Natural killer cell (primary cell): ENCODE results near the gene LYRM4. TPM values are rescaled to one million over a fixed set of nuclear protein-coding genes. Genes with fewer than 3 reads are reported as not detected.

Experiments
- ATAC-seq, 3 donors: fragments of 150-1000 bp in 2 of 3; fragments of 200-7000 bp in 1 of 3; cut with Tn5 transposase; 1 replicate in 1 of 3; 2 replicates in 2 of 3; pipeline ENCODE4 v1.10.0; 2021; ENCODE audit warnings: mild to moderate bottlenecking in 2 of 3, moderate library complexity in 2 of 3
- DNase-seq, 2 donors: peaks; one replicate each; pipeline versions ENCODE4 v3.0.0 to v3.0.0-alpha.2; 2013 to 2021; ENCODE audit warnings: mixed read lengths in 1 of 2
- H3K27ac ChIP-seq: one replicate; pipeline ENCODE4 v1.5.1; 2013; ENCODE audit warnings: mild to moderate bottlenecking, low read length
- H3K27me3 ChIP-seq: one replicate; pipeline ENCODE4 v1.6.1; 2013; ENCODE audit warnings: low read length; ENCODE audit not compliant: control insufficient read depth, insufficient read depth
- H3K36me3 ChIP-seq: one replicate; pipeline ENCODE4 v1.6.1; 2013; ENCODE audit warnings: low read length; ENCODE audit not compliant: control insufficient read depth, insufficient read depth
- H3K4me1 ChIP-seq: one replicate; pipeline ENCODE4 v1.6.1; 2013; ENCODE audit warnings: low read length; ENCODE audit not compliant: control insufficient read depth, insufficient read depth
- H3K4me3 ChIP-seq: one replicate; pipeline ENCODE4 v1.5.1; 2013; ENCODE audit warnings: low read length
- H3K9me3 ChIP-seq: one replicate; pipeline ENCODE4 v1.6.1; 2013; ENCODE audit warnings: low read length; ENCODE audit not compliant: control insufficient read depth, insufficient read depth
- H3K27ac Mint-ChIP-seq, 2 donors: one replicate each; pipeline ENCODE4 v1.8.0; 2022; ENCODE audit warnings: mild to moderate bottlenecking in 2 of 2, mixed read lengths in 2 of 2, moderate library complexity in 1 of 2
- H3K27me3 Mint-ChIP-seq, 2 donors: one replicate each; pipeline ENCODE4 v1.8.0; 2022; ENCODE audit warnings: low read depth in 2 of 2, mixed read lengths in 2 of 2
- H3K36me3 Mint-ChIP-seq: one replicate; pipeline ENCODE4 v1.8.0; 2022; ENCODE audit warnings: mixed read lengths
- H3K4me1 Mint-ChIP-seq, 2 donors: one replicate each; pipeline ENCODE4 v1.8.0; 2022; ENCODE audit warnings: mixed read lengths in 2 of 2
- H3K4me3 Mint-ChIP-seq: one replicate; pipeline ENCODE4 v1.8.0; 2022; ENCODE audit warnings: mild to moderate bottlenecking, moderate library complexity, mixed read lengths
- H3K9me3 Mint-ChIP-seq, 2 donors: one replicate each; pipeline ENCODE4 v1.8.0; 2022; ENCODE audit warnings: mixed read lengths in 2 of 2
- WGBS: methylation state at CpG from one replicate; pipeline ENCODE4 v1.1.7; 2013; ENCODE audit warnings: missing lambda C conversion rate; ENCODE audit not compliant: insufficient coverage; 5-methylcytosine and 5-hydroxymethylcytosine counted together
- intact Hi-C: fragments of 100-400 bp; cut with micrococcal nuclease; formaldehyde crosslinking; loops from one replicate; pipeline ENCODE4 v1.14.2; 2022
- total RNA-seq, 4 donors: library from RNA; stranded (reverse); fragments of 120-200 nt in 1 of 4; gene quantifications; one replicate each; pipeline versions ENCODE4 v1.2.3 to v1.2.4, GENCODE V29; 2013 to 2022
- TF ChIP-seq, protein P1 (sequence below): fragments of 200-600 bp; IDR thresholded peaks from one replicate; pipeline ENCODE4 v1.8.0; 2022; ENCODE audit warnings: antibody characterized with exemption

Gene LYRM4
- total RNA-seq, 3 donors from 2014 or later (not counting 1 experiment from before 2014, with no cell fraction given) = 9.1 to 11.4 (median 11.1) TPM

DNA sequence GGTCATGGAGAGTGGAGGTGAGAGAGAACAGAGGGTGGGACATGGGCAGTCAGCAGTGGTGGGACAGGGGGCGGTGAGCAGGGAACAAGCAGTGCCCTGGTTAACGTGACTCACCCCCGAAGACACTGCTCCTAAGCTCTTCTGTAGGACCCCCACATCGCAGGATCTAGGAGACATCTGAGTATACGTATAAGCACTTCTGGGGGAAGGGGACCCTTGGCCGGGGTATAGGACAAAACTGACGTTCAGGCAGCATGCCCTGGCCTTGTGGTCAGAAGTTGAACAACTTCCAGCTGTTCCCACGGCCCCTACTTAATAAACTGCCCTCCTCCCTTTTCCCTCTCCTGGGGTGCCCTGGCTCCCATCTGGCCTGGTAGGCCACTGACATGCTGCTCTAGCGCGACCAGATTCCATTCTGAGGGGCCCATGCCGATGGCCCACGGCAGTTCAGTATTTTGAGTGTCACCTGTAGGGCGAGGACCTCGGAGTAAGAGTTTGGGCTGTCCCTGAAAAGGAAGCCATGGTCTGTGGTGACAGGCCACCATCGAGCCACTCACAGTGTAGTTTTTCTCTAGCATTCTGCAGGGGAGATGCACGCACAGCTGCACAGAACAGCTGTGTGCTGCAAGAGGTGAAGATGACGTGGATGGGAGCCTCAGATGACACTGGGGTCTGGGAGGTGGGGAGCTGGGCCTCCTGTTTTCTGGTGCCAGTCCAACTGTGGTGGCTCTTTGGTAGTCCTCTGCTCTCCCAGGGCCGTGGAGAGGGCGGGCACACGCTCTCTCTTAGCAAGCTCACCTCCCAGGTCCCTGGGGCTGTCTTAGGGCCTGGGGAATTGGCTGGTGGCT is 137.2 kb downstream of the LYRM4 start:
- Histone ChIP-seq H3K36me3 (no peaks in the 10 kb centered on the region), H3K4me3 (no peak overlapping the region), H3K9me3 (no peaks in the 10 kb centered on the region), H3K27ac (no peak overlapping the region), H3K27me3 (no peaks in the 10 kb centered on the region), H3K4me1 (no peaks in the 10 kb centered on the region)
- Mint-ChIP-seq H3K4me3 (no peak overlapping the region), H3K27me3 (no peaks in the 10 kb centered on the region), H3K4me1 (no peaks in the 10 kb centered on the region), H3K36me3 (no peaks in the 10 kb centered on the region), H3K9me3 (no peaks in the 10 kb centered on the region), H3K27ac (no peak overlapping the region)
- intact Hi-C loops = no loop called here
- TF ChIP-seq, protein P1, sequence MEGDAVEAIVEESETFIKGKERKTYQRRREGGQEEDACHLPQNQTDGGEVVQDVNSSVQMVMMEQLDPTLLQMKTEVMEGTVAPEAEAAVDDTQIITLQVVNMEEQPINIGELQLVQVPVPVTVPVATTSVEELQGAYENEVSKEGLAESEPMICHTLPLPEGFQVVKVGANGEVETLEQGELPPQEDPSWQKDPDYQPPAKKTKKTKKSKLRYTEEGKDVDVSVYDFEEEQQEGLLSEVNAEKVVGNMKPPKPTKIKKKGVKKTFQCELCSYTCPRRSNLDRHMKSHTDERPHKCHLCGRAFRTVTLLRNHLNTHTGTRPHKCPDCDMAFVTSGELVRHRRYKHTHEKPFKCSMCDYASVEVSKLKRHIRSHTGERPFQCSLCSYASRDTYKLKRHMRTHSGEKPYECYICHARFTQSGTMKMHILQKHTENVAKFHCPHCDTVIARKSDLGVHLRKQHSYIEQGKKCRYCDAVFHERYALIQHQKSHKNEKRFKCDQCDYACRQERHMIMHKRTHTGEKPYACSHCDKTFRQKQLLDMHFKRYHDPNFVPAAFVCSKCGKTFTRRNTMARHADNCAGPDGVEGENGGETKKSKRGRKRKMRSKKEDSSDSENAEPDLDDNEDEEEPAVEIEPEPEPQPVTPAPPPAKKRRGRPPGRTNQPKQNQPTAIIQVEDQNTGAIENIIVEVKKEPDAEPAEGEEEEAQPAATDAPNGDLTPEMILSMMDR = no peak
- 87% methylated on average over 20 of the region's 20 CpGs for WGBS
- no peak for DNase-seq
- no peak for ATAC-seq

DNA sequence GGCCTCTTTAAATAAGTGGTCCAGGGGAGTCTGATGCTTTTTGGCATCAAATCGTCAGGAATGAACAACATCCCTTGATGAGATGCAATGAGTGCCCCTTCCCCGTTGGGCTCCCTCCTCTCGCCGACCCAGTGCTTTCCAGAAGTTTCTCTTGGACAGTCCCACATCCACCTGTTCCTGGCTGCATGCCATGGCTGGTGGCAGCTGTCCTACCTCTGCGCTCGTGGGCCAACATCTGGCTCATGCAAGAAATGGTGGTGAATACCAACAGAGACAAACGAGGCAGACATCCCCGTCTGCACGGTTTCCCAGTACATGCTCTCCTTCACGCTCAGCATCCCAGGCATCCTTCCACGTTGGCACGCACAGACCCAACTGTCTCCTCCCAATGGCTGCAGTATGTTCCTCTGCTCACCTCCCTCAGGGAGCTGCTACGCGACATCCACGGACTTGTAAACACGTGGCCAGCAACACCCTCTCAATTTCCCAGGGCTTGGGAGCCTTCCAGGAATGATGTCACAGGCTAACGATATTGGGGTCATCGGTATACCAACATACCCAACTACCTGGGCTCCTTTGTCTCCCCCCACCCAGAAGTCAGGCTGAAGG is 138.1 kb downstream of the LYRM4 start:
- no peak for DNase-seq
- H3K4me3 ChIP-seq = no peak overlapping the region
- no peak overlapping the region for H3K27ac ChIP-seq
- Mint-ChIP-seq H3K27ac (no peak overlapping the region), H3K9me3 (no peaks in the 10 kb centered on the region), H3K4me3 (no peak overlapping the region), H3K4me1 (no peaks in the 10 kb centered on the region), H3K36me3 (no peaks in the 10 kb centered on the region), H3K27me3 (no peaks in the 10 kb centered on the region)
- H3K4me1 ChIP-seq = no peaks in the 10 kb centered on the region
- TF ChIP-seq, protein P1 = no peak
- ATAC-seq = no peak
- 96% methylated on average over 18 of the region's 18 CpGs for WGBS
- intact Hi-C loops = no loop called here
- no peaks in the 10 kb centered on the region for H3K36me3 ChIP-seq
- no peaks in the 10 kb centered on the region for H3K27me3 ChIP-seq
- H3K9me3 ChIP-seq = no peaks in the 10 kb centered on the region

DNA sequence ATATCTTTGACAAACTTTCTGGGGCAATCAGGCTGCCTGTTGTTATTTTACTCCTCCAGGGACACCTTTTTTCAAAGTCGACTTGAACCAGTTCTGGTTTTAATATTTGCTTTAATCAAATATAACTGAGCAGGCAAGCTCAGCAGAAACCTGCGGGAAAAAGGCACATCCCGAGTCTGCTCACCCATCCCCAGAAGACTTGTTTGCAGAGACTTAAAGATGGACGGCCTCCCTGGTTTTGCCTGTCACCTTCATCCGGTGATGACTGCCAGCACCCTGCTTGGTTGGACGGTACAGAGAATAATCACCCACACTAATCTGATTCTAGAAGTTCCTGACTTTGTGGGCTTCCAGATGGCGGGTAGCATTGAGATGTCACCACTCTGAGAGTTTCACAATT is 138.8 kb downstream of the LYRM4 start:
- Mint-ChIP-seq H3K4me3 (no peak overlapping the region), H3K9me3 (no peaks in the 10 kb centered on the region), H3K36me3 (no peaks in the 10 kb centered on the region), H3K27me3 (no peaks in the 10 kb centered on the region), H3K27ac (no peak overlapping the region), H3K4me1 (no peaks in the 10 kb centered on the region)
- Histone ChIP-seq H3K4me3 (no peak overlapping the region), H3K27ac (no peak overlapping the region), H3K9me3 (no peaks in the 10 kb centered on the region), H3K36me3 (no peaks in the 10 kb centered on the region), H3K27me3 (no peaks in the 10 kb centered on the region), H3K4me1 (no peaks in the 10 kb centered on the region)
- 93% methylated on average over 7 of the region's 7 CpGs for WGBS
- DNase-seq (no peak), ATAC-seq (no peak)
- intact Hi-C loops = no loop called here
- TF ChIP-seq, protein P1 = no peak
